GM18502 (cell line): ENCODE data around the gene ABLIM3.
"Not testable (repeated sequence)": the region's sequence is repeated elsewhere in the genome, so short reads cannot be mapped to it uniquely, and the experiment has no call there.

Experiments
- ATAC-seq: cut with Tn5 transposase; IDR thresholded peaks from one replicate; pipeline ENCODE4 v1.9.1; 2021; ENCODE audit warnings: mild to moderate bottlenecking; ENCODE audit not compliant: unreplicated experiment, poor library complexity

ABLIM3 gene

GRCh38 chr5:149182241-149182640, 40.9 kb downstream of the ABLIM3 start:
- no peak for ATAC-seq

GRCh38 chr5:149185067-149185466, 43.8 kb downstream of the ABLIM3 start:
- no peak for ATAC-seq

GRCh38 chr5:149186506-149186905, 45.2 kb downstream of the ABLIM3 start:
- no peak for ATAC-seq

DNA sequence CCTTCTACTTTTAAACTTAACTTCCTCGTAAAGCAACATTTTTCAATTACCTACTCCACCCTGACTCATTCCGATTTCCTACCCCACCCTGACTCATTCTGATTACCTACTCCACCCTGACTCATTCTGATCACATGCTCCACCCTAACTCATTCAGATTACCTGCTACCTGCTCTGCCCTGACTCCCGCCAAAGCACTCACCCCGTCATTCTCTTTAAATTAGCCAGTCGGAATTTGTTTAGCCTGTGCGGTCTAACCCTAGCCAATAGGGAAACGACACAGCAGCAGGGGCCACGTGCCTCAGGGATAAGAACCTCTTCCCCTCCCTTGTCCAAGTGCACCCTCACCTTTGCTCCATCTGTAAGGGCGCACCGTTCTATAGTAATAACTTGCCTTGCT, 46.3 kb downstream of the ABLIM3 start:
- ATAC-seq: not testable (repeated sequence)

- no peak for ATAC-seq
Measured at GRCh38 chr5:149188383-149188782, 47.1 kb downstream of the ABLIM3 start.

GRCh38 chr5:149195337-149195887, 54.1 kb downstream of the ABLIM3 start:
- ATAC-seq: no peak

DNA sequence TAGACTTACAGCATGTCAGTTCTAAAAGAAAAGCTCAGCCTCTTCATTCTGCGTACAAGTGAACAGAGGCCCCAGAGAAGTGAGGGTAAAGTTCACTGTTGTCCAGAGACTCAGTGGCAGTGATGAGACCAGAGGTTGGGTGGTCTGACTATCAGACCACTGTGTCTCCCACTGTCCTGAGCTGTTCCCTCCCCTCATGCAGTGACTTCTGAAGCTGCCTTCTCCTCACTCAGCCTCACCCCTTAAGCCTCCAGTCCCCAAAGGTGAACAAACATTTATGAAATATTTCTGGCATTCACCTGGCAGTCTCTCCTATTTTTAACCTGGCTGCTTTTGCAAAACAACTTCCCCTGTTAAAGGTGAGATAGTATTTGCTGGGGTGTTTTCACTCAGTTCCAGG, 54.7 kb downstream of the ABLIM3 start:
- ATAC-seq: no peak

DNA sequence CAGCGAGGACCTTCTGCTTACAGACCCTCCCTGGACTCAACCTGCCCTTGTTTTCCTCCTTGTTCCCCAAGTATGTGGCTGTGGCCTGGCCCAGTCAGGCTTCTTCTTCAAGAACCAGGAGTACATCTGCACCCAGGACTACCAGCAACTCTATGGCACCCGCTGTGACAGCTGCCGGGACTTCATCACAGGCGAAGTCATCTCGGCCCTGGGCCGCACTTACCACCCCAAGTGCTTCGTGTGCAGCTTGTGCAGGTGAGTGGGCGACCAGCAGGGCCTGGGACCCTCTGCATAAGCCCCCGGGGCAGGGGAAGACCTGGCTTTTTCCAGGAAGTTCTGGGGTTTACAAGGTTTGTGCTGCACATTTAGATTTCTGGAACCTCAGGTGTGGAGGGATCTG, 56.9 kb downstream of the ABLIM3 start:
- no peak for ATAC-seq

GRCh38 chr5:149200355-149200754, 59.1 kb downstream of the ABLIM3 start:
- ATAC-seq: no peak

DNA sequence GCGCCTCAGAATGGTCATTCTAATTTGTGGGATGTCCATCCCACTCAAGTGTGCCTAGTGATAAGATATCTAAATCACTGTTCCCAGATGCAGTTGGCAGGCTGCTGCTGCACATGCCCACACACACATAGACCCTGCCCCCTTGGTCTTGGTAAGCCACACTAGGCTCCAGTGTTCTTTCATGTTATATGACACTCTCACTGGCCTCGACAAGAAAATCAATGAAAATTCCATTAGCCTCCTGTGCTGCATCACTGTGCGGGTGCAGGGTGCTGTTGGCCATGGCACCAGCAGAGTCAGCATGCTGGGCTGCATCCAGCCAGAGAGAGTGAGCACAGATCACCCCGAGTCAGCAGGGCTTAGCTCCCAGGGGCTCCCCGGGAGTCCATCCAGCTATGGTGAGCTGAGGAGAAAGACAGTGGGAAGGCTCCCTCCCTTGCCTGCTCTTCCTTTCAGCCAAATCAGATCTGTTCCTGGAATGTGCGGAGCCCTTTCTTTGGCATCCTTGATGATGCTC, 59.9 kb downstream of the ABLIM3 start:
- no peak for ATAC-seq

- no peak for ATAC-seq
Measured at GRCh38 chr5:149202910-149203451, 61.7 kb downstream of the ABLIM3 start.

DNA sequence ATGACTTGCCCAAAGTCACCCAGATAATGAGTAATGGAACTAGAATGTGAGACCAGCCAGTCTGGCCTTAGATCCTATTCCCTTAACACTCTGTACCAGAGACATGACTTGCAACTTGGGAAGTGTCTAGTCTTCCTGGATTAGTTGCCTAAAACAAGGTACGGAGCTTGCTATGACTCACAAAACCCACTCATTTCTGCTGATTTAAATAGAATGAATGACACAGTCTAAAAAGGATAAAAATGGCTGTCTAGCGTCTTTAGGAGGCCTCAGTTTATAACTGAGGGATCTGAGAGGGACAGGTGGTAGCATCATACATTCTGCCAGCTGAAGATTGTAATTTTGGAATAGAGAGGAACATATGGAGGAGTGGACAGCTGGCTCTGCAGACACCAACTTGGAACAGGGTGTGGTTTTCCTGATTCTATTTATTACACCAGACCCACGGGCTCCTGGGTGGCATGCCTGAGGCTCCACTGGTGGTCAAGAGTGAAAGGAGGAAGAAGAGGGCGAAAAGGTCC, 62.7 kb downstream of the ABLIM3 start:
- no peak for ATAC-seq

DNA sequence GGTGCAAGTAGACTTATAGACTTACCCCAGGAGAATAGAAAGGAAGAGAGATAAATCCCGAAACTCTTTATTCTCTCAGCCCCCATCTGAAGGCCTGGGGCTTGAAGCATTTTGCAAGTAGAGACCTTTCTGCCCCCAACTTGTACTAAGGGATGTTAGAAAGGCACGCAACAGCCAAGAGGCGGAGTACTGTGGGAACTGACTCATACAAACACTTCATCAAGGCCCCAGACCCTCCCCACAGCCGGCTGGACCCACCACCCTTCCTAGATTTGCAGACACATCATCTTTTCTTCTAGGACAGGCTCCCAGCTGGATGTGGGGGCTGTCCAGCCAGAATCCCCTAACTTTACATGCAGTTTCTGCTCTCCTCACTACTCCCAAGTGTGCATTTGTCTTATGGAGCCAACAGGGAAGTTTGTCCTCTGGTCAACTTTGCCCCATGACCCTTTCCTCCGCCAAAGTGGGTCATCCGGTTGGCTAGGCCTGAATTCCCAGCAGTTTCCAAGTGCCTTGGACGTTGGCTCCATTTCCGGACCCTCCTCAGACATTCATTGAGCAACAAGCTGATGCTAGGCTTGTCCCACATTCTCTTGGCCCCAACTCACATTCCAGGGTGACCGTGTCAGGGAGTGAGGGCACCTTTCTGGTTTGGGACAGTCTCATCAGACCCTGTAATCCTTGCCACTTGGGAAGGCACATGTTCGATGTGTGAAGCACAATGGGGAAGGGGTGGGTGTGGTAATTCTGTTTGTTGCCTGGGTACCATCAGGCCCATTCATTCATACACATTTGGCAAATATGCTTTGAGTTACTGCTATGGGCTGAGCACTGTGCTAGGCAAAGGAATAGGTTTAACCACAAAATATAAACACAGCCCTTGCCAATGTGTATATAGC, 64.6 kb downstream of the ABLIM3 start:
- no peak for ATAC-seq

DNA sequence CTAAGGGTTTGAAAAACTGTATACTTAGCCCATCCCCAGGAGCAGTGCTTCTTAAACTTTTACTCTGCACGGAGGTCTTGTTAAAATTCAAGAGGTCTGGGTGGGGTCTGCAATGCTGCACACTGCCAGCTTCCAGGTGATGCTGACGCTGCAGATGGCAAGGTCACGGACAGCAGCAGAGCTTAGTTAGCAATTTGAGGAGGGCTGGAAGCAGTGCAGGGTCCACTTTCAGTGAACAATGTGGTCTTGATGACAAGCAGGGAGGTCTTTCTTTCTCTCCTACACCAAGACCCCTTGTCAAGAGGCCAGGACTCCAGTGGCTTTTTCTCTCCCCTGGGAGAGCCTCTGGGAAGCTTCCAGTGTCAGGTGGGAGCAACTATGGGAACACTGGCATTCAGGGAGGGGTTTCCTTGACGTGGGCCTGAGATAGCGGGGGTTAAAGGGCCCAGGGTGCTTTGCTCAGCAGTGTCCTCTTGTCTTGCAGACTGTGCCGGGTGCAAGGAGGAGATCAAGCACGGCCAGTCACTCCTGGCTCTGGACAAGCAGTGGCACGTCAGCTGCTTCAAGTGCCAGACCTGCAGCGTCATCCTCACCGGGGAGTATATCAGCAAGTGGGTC, 65.3 kb downstream of the ABLIM3 start:
- ATAC-seq: no peak

- ATAC-seq: no peak
Measured at GRCh38 chr5:149207831-149208230, 66.5 kb downstream of the ABLIM3 start.

- ATAC-seq: no peak
Measured at GRCh38 chr5:149210225-149210624, 68.9 kb downstream of the ABLIM3 start.

DNA sequence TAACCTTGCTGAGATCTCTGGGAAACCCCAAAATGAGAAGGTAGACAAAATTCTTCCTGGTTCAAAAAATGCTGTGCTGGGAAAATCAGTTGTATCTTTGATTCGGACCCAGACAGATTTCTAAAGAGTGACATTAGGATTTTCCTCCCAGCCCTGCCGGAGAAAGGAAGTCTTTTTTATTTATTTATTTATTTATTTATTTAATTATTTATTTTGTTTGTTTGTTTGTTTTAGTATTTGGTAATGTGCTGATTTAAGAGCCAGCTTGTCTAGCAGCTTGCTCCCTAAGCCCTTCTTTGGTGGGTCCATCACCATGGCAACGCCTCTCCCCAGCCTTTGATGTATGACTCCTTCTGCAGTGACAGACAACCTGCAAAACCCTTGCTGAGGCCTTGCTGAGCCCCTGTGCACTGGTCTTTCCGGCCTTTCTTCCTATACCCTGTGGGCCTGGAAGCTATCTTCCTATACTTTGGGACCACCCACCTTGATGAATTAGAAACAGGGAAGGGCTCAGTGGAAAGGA, 69.7 kb downstream of the ABLIM3 start:
- ATAC-seq: no peak

- ATAC-seq: no peak
Measured at GRCh38 chr5:149211566-149211965, 70.3 kb downstream of the ABLIM3 start.

DNA sequence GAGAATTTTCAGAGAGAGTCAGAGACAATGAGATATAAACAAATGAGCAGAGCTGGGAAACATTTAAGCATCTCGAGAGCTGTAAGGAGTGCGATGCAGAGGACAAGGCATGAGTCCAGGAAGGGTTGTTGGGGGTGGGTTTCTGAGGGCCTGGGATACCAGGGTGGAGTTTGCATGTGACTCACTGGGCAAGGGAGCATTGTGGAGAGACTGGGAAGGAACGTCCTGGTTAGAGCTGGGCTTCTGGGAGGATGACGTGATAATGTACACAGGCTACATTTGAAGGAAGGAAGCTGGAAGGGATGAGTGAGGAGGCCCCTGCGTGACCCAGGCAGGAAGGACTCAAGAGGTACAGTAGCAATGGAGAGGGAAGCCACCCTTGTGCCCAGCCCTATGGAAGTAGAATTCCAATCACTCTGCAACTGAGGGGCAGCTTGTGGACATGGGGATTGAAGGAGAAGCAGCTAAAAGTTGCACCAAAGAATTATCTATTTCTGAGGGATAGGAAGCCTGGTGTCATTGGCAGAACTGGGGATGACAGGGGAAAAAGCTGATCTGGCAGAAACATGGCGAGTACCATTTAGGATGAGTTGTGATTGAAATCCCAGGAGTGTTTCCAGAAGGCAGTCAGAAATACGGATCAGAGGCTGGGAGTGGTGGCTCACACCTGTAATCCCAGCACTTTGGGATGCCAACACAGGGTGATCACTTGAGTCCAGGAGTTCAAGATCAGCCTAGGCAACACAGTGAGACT, 71.1 kb downstream of the ABLIM3 start:
- ATAC-seq: no peak
